Activated CD4-positive, CD25-positive, alpha-beta regulatory T cell treated with anti-CD3 and anti-CD28 coated beads, Interleukin-2, amount 50 U/mL, for 24 hours (primary cell): ENCODE measurements around the gene SULT1A1.
"Not testable (repeated sequence)": the region's sequence is repeated elsewhere in the genome, so short reads cannot be mapped to it uniquely, and the experiment has no call there.

Source experiments
- ATAC-seq, 2 donors: fragments of 150-1000 bp; cut with Tn5 transposase; one replicate each; pipeline ENCODE4 v1.10.0; 2021; ENCODE audit warnings: mild to moderate bottlenecking in 1 of 2, moderate library complexity in 1 of 2

Gene SULT1A1

GRCh38 chr16:28608496-28608808 lies 1.4 kb downstream of the SULT1A1 start:
- not testable (repeated sequence) for ATAC-seq

- ATAC-seq: not testable (repeated sequence)
Observed at GRCh38 chr16:28607681-28608495, 2.0 kb downstream of the SULT1A1 start.

GRCh38 chr16:28607116-28607623 lies 2.7 kb downstream of the SULT1A1 start:
- ATAC-seq: no peak

- ATAC-seq: no peak
Observed at GRCh38 chr16:28606291-28607115, 3.3 kb downstream of the SULT1A1 start.

- no peak for ATAC-seq
Observed at GRCh38 chr16:28604186-28604565, 5.7 kb downstream of the SULT1A1 start.

GRCh38 chr16:28603381-28604185 lies 6.3 kb downstream of the SULT1A1 start:
- ATAC-seq: no peak

GRCh38 chr16:28602529-28602928 lies 7.3 kb downstream of the SULT1A1 start:
- ATAC-seq: no peak

GRCh38 chr16:28602062-28602461 lies 7.8 kb downstream of the SULT1A1 start:
- not testable (repeated sequence) for ATAC-seq

GRCh38 chr16:28601589-28601988 lies 8.3 kb downstream of the SULT1A1 start:
- ATAC-seq: not testable (repeated sequence)

- ATAC-seq: not testable (repeated sequence)
Observed at GRCh38 chr16:28600965-28601364, 8.9 kb downstream of the SULT1A1 start.

- ATAC-seq: peak; percentile 85 to 93
Observed at GRCh38 chr16:28599377-28600285, 10.2 kb downstream of the SULT1A1 start.

- ATAC-seq: no peak
Observed at GRCh38 chr16:28597692-28598261, 12.1 kb downstream of the SULT1A1 start.

GRCh38 chr16:28596840-28597691 lies 12.8 kb downstream of the SULT1A1 start, which contains the start of gene SULT1A2:
Gene SULT1A2, minus strand, starts transcription at chr16:28597050. Its CDS starts 1,120 bp downstream, at chr16:28595930.
- no peak for ATAC-seq

- no peak for ATAC-seq
Observed at GRCh38 chr16:28596115-28596630, 13.7 kb downstream of the SULT1A1 start.

- ATAC-seq: not testable (repeated sequence)
Observed at GRCh38 chr16:28595451-28595850, 14.4 kb downstream of the SULT1A1 start.

- ATAC-seq: no peak
Observed at GRCh38 chr16:28592979-28593553, 16.8 kb downstream of the SULT1A1 start.

GRCh38 chr16:28592511-28592910 lies 17.3 kb downstream of the SULT1A1 start:
- ATAC-seq: no peak

GRCh38 chr16:28591355-28591754 lies 18.5 kb downstream of the SULT1A1 start:
- no peak for ATAC-seq
